SK-N-SH treated with all-trans-retinoic acid at 6 μM for 48 hours (cell line): ENCODE data around the gene SLC45A1.

ENCODE experiments used
- TCF4 ChIP-seq: fragments of 250-450 bp; sonication (Bioruptor Pico); IDR thresholded peaks from 2 replicates; pipeline ENCODE4 v1.8.0; 2021; ENCODE audit warnings: mild to moderate bottlenecking, moderate library complexity, borderline replicate concordance
- ZFP3 ChIP-seq: fragments of 250-450 bp; sonication (Bioruptor Pico); IDR thresholded peaks from 2 replicates; pipeline ENCODE4 v1.5.0; 2020; ENCODE audit warnings: mild to moderate bottlenecking, moderate library complexity

DNA sequence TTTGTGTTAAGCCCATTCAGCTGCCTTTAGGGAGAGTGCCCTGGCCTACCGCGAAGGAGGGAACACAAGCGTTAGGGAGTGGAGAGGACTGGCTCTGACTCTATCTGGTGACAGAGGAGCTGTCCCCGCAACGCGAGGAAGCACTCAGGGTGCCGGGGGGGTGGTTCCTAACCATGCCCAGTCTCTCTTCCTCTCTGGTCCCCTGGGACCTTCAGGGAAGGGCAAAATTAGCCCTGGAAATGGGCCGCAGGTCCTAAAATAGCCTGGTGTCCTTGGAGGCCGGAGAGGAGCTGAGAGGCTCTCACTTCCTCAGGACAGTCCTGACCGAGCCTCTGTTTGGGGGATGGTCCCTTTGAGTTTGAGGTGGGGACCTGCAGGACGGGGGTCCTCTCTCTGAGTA lies 5.8 kb downstream of the SLC45A1 start:
- TF ChIP-seq ZFP3 (no peak), TCF4 (CRISPR knock-in tag) (no peak)
